Psoas muscle (tissue), 8 donors: ENCODE data around the gene PKD2. TPM values are rescaled to one million over a fixed set of nuclear protein-coding genes. Genes with fewer than 3 reads are reported as not detected.

ENCODE experiments used
- ATAC-seq, 4 donors: fragments of 200-7000 bp; cut with Tn5 transposase; one replicate each; pipeline ENCODE4 v1.9.1; 2020; ENCODE audit warnings: moderate library complexity in 3 of 4, mild to moderate bottlenecking in 2 of 4
- DNase-seq, 2 donors: peaks; one replicate each; pipeline ENCODE4 v3.0.0-alpha.2; 2020
- H3K27ac ChIP-seq: fragments of 200-600 bp; one replicate; pipeline ENCODE4 v1.8.0; 2022
- H3K27me3 ChIP-seq, 3 donors: fragments of 200-600 bp in 1 of 3; one replicate each; pipeline versions ENCODE4 v1.6.1 to v1.8.0; 2013 to 2022; ENCODE audit warnings: low read length in 2 of 3, mild to moderate bottlenecking in 2 of 3, moderate library complexity in 1 of 3; ENCODE audit not compliant: insufficient read depth in 3 of 3
- H3K36me3 ChIP-seq, 2 donors: fragments of 200-600 bp in 1 of 2; one replicate each; pipeline versions ENCODE4 v1.6.1 to v1.8.0; 2013 to 2022; ENCODE audit warnings: low read depth in 1 of 2, mild to moderate bottlenecking in 1 of 2, moderate library complexity in 1 of 2; ENCODE audit not compliant: insufficient read depth in 1 of 2
- H3K4me1 ChIP-seq: fragments of 200-600 bp; one replicate; pipeline ENCODE4 v1.8.0; 2022
- H3K4me3 ChIP-seq: fragments of 200-600 bp; one replicate; pipeline ENCODE4 v1.8.0; 2022; ENCODE audit warnings: mild to moderate bottlenecking
- H3K9me3 ChIP-seq: fragments of 200-600 bp; one replicate; pipeline ENCODE4 v1.8.0; 2022
- CTCF ChIP-seq: fragments of 200-600 bp; IDR thresholded peaks from one replicate; pipeline ENCODE4 v1.8.0; 2022; ENCODE audit warnings: antibody characterized with exemption
- WGBS, 3 donors: extraction: QIAGEN DNeasy Blood & Tissue Kit; methylation state at CpG; one replicate each; pipeline versions ENCODE4 v1.1.6 to v1.1.7; 2013; 5-methylcytosine and 5-hydroxymethylcytosine counted together
- intact Hi-C, 2 donors: fragments of 100-400 bp; cut with DNase I; formaldehyde crosslinking; loops; one replicate each; pipeline versions ENCODE4 v1.11.0 to v1.14.2; 2022
- polyA plus RNA-seq, 3 donors: library from polyadenylated mRNA; stranded (reverse); fragments of 200-250 nt; gene quantifications; one replicate each; pipeline ENCODE4 v1.2.3, GENCODE V29; 2013
- total RNA-seq, 4 donors: library from RNA; stranded (reverse); fragmentation: NEBNext Ultra II Directional in 2 of 4; extraction: Animal tissue kit (Norgen Biotek cat#: 25700) in 2 of 4; gene quantifications; one replicate each; pipeline versions ENCODE4 v1.2.1 to v1.2.4, GENCODE V29; 2021 to 2023
- donor health status: healthy with polysubstance abuse.
- donor health status: DM: no; HTN: no; CAD: no; lungs with moderate emphysema.
- donor health status: Bipolar disorder and iron deficiency.
- donor health status: healthy.
- donor health status: DM: yes; HTN: yes; CAD: no.
- donor health status: DM: no; HTN: no; CAD: no.
- donor health status: DM: no; HTN: no; CAD: no.
- donor health status: DM: yes; HTN: yes; CAD: no.

PKD2 gene
- total and polyA plus RNA-seq, 7 donors: 2.1 to 8.3 (median 2.9) TPM

GRCh38 chr4:87978681-87979080 lies 28.8 kb upstream of the PKD2 start:
- H3K36me3 ChIP-seq: no peaks in the 10 kb centered on the region
- intact Hi-C loops: loop anchor here in 1 of 2 donors (10.0 kb wide), 1 partner anchor 304 kb away; no protein-coding TSS in a partner anchor
- no peak overlapping the region for H3K4me3 ChIP-seq
- no peaks in the 10 kb centered on the region for H3K9me3 ChIP-seq
- no peaks in the 10 kb centered on the region for H3K4me1 ChIP-seq
- no peak for DNase-seq
- H3K27ac ChIP-seq: no peak overlapping the region
- H3K27me3 ChIP-seq: no peaks in the 10 kb centered on the region
- ATAC-seq: no peak
- WGBS, 3 donors: 85 to 100% (median 98%) methylated on average over 1 of the region's 1 CpG
- no peak for TF ChIP-seq CTCF

DNA sequence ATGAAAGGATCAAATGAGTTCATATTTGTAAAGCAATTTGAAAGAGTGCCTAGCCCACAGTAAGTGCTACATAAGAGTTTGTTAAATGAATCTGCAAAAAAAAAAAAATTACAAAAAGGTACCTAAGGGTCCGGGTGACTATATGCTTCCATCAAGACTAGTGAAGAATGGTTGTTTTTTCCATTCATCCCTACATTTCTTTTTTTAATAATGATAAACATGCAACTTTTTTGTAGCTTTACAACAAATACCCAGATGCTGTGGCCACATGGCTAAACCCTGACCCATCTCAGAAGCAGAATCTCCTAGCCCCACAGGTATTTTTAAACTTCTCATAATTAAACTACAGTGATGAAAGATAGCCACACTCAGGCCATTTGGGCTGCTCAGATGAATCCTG lies 27.6 kb upstream of the PKD2 start:
- no peak for DNase-seq
- no peak for TF ChIP-seq CTCF
- 92 to 96% (median 95%) methylated on average over 1 of the region's 1 CpG for WGBS, 3 donors
- intact Hi-C loops: loop anchor here in 1 of 2 donors (10.0 kb wide), 1 partner anchor 305 kb away; no protein-coding TSS in a partner anchor
- no peaks in the 10 kb centered on the region for H3K9me3 ChIP-seq
- ATAC-seq: no peak
- no peaks in the 10 kb centered on the region for H3K4me1 ChIP-seq
- H3K27ac ChIP-seq: no peak overlapping the region
- H3K4me3 ChIP-seq: no peak overlapping the region
- H3K27me3 ChIP-seq: no peaks in the 10 kb centered on the region
- H3K36me3 ChIP-seq: no peaks in the 10 kb centered on the region

DNA sequence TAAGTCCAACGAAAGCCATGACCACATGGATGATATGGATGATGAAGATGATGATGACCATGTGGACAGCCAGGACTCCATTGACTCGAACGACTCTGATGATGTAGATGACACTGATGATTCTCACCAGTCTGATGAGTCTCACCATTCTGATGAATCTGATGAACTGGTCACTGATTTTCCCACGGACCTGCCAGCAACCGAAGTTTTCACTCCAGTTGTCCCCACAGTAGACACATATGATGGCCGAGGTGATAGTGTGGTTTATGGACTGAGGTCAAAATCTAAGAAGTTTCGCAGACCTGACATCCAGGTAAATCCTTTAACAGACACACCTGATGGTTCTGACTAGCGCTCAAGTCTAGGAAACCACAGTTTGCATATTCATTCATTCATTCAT lies 25.9 kb upstream of the PKD2 start:
- Histone ChIP-seq H3K4me3 (no peak overlapping the region), H3K36me3 (no peaks in the 10 kb centered on the region), H3K27me3 (no peaks in the 10 kb centered on the region), H3K27ac (no peak overlapping the region), H3K9me3 (no peaks in the 10 kb centered on the region), H3K4me1 (no peaks in the 10 kb centered on the region)
- intact Hi-C loops: no loop called here
- no peak for ATAC-seq
- 88 to 91% (median 90%) methylated on average over 8 of the region's 8 CpGs for WGBS, 3 donors
- TF ChIP-seq CTCF: no peak
- DNase-seq: no peak

GRCh38 chr4:87982036-87982435 lies 25.4 kb upstream of the PKD2 start:
- WGBS, 3 donors: 80 to 89% (median 81%) methylated on average over 1 of the region's 1 CpG
- no peaks in the 10 kb centered on the region for H3K4me1 ChIP-seq
- no peak overlapping the region for H3K4me3 ChIP-seq
- no peak for DNase-seq
- no peaks in the 10 kb centered on the region for H3K27me3 ChIP-seq
- no peak for TF ChIP-seq CTCF
- intact Hi-C loops: no loop called here
- H3K9me3 ChIP-seq: no peaks in the 10 kb centered on the region
- H3K27ac ChIP-seq: no peak overlapping the region
- H3K36me3 ChIP-seq: no peaks in the 10 kb centered on the region
- ATAC-seq: no peak

DNA sequence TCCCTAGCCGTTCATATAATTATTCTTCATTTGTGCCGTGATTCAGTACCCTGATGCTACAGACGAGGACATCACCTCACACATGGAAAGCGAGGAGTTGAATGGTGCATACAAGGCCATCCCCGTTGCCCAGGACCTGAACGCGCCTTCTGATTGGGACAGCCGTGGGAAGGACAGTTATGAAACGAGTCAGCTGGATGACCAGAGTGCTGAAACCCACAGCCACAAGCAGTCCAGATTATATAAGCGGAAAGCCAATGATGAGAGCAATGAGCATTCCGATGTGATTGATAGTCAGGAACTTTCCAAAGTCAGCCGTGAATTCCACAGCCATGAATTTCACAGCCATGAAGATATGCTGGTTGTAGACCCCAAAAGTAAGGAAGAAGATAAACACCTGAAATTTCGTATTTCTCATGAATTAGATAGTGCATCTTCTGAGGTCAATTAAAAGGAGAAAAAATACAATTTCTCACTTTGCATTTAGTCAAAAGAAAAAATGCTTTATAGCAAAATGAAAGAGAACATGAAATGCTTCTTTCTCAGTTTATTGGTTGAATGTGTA lies 24.9 kb upstream of the PKD2 start:
- 87 to 89% (median 88%) methylated on average over 13 of the region's 13 CpGs for WGBS, 3 donors
- H3K27ac ChIP-seq: no peak overlapping the region
- no peaks in the 10 kb centered on the region for H3K27me3 ChIP-seq
- no peaks in the 10 kb centered on the region for H3K36me3 ChIP-seq
- intact Hi-C loops: no loop called here
- no peak for DNase-seq
- H3K4me1 ChIP-seq: no peaks in the 10 kb centered on the region
- no peaks in the 10 kb centered on the region for H3K9me3 ChIP-seq
- TF ChIP-seq CTCF: no peak
- ATAC-seq: no peak
- H3K4me3 ChIP-seq: no peak overlapping the region
